ENCODE measurements around the gene DLGAP1.

- TF ChIP-seq USF2 (IDR thresholded peaks at IDR 0.05; ENCODE audit: borderline replicate concordance, low read depth, low read length): no peak
- no peak for TF ChIP-seq CTCF (IDR thresholded peaks at IDR 0.05)
- no peak for TF ChIP-seq SIN3A (IDR thresholded peaks at IDR 0.05; ENCODE audit: borderline replicate concordance, low read depth, low read length)
- no peak for TF ChIP-seq TAF1 (IDR thresholded peaks at IDR 0.05; ENCODE audit: borderline replicate concordance, low read depth, low read length)
- no peak for TF ChIP-seq YY1 (IDR thresholded peaks at IDR 0.05; ENCODE audit: low read depth)
- no peak for TF ChIP-seq CHD2 (IDR thresholded peaks at IDR 0.05; ENCODE audit: low read length, partially characterized antibody)
- TF ChIP-seq RXRA (IDR thresholded peaks at IDR 0.05; ENCODE audit: borderline replicate concordance, low read depth): no peak
- no peak for TF ChIP-seq MAX (IDR thresholded peaks at IDR 0.05; ENCODE audit: low read depth)
These were observed 535.6 kb downstream of the DLGAP1 start for GRCh38 chr18:3919396-3920061.
